ENCODE results near the gene TTC31.

DNA sequence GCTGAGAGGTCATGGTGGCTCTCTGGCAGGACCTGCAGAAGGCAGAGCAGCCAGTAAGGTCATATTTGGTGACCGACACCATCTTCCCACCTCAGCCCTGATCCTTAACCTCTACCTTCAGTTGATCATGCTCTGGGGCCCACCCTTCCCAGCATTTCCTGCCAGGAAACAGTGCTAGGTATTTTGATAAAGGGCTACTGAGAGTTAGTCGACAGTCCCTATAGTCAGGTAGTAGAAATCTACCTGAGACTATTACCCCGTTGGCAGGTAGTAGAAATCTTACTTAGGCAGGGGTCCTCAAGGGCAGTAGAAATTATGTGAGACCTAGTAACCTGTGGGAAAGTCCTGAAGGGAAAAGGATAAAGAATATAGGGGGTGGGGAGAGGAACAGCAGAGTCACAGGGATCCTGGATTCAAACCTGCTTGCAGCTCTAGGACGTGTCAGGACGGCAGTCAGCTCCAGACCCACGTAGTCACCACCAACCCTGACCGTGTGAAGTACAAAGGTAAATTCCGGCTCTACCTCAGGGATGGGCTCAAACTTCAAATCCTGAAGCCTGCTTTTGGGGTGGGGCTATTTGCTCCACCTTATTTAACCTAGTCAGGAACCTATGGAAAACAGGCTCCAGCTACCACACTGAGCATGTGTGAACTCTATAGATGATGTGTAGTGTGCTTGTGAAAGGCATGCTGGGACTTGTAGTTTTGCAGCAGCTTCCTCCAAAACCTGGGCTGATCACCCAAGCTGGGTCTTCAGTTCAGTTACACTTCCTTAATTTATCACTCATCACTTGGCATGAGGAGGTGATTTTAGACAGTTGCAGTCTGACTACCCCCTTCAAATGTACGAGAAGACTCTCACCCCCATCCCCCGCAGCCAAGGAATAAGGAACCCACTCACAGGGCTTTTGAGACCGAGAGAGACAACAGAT is 43.1 kb downstream of the TTC31 start, which contains the start of gene DQX1:
- TF ChIP-seq, protein P1, sequence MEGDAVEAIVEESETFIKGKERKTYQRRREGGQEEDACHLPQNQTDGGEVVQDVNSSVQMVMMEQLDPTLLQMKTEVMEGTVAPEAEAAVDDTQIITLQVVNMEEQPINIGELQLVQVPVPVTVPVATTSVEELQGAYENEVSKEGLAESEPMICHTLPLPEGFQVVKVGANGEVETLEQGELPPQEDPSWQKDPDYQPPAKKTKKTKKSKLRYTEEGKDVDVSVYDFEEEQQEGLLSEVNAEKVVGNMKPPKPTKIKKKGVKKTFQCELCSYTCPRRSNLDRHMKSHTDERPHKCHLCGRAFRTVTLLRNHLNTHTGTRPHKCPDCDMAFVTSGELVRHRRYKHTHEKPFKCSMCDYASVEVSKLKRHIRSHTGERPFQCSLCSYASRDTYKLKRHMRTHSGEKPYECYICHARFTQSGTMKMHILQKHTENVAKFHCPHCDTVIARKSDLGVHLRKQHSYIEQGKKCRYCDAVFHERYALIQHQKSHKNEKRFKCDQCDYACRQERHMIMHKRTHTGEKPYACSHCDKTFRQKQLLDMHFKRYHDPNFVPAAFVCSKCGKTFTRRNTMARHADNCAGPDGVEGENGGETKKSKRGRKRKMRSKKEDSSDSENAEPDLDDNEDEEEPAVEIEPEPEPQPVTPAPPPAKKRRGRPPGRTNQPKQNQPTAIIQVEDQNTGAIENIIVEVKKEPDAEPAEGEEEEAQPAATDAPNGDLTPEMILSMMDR (IDR thresholded peaks at IDR 0.05; ENCODE audit: low read length), result no peak
- TF ChIP-seq EZH2 (optimal IDR thresholded peaks at IDR 0.05; ENCODE audit: low read depth, low read length) (no peak), EZH2phosphoT487 (IDR thresholded peaks at IDR 0.05; ENCODE audit: low read length) (no peak)

Measured in MM.1S (cell line).